B cell (primary cell): ENCODE data around the gene RFC5. TPM values are rescaled to one million over a fixed set of nuclear protein-coding genes. Genes with fewer than 3 reads are reported as not detected.
A peak's percentile ranks its signal among the peaks of the same experiment; 100 is the strongest.

Experiments used
- ATAC-seq: fragments of 200-7000 bp; cut with Tn5 transposase; one replicate; pipeline ENCODE4 v1.10.0; 2021; ENCODE audit warnings: low read depth, mild to moderate bottlenecking, moderate number of reproducible peaks, moderate library complexity
- CTCF ChIA-PET: fragments of 350-600 bp; sonication (Branson Sonifier 250); formaldehyde crosslinking; loops from one replicate; lab custom pipeline; 2021; ENCODE audit warnings: antibody characterized with exemption, inconsistent platforms; lab: Charles Lee
- POLR2A ChIA-PET: fragments of 350-600 bp; sonication (Branson Sonifier 250); formaldehyde crosslinking; loops from one replicate; lab custom pipeline; 2021; ENCODE audit warnings: antibody characterized with exemption; lab: Charles Lee
- DNase-seq: peaks from one replicate; pipeline ENCODE4 v3.0.0; 2013
- H2AFZ ChIP-seq: 2 replicates; pipeline ENCODE4 v1.6.1; 2012; ENCODE audit warnings: mild to moderate bottlenecking, low read depth, low read length; ENCODE audit not compliant: insufficient read depth, poor library complexity, severe bottlenecking
- H3K27ac ChIP-seq, 2 donors: 1 replicate in 1 of 2; 2 replicates in 1 of 2; pipeline ENCODE4 v1.5.1; 2012 to 2013; ENCODE audit warnings: low read length in 2 of 2, mild to moderate bottlenecking in 2 of 2, moderate library complexity in 1 of 2
- H3K27me3 ChIP-seq, 4 experiments: fragments of 200-600 bp in 1 of 4; sonication (generic) in 1 of 4; replicated peaks in 1 of 4; 1 replicate in 2 of 4; 2 replicates in 2 of 4; pipeline versions ENCODE4 v1.6.1 to v1.7.0; 2013 to 2016; ENCODE audit warnings: low read length in 3 of 4, mild to moderate bottlenecking in 2 of 4, mixed read lengths in 1 of 4, moderate library complexity in 1 of 4; ENCODE audit not compliant: insufficient read depth in 4 of 4, control insufficient read depth in 3 of 4; ENCODE audit errors: control extremely low read depth in 1 of 4
- H3K36me3 ChIP-seq, 2 experiments: replicated peaks in 1 of 2; 1 replicate in 1 of 2; 2 replicates in 1 of 2; pipeline versions ENCODE4 v1.6.1 to v1.7.1; 2013; ENCODE audit warnings: low read length in 1 of 2; ENCODE audit not compliant: insufficient read depth in 2 of 2, control insufficient read depth in 1 of 2; ENCODE audit errors: control extremely low read depth in 1 of 2, extremely low read depth in 1 of 2
- H3K4me1 ChIP-seq, 2 donors: fragments of 200-600 bp in 1 of 2; sonication (generic) in 1 of 2; 1 replicate in 1 of 2; 2 replicates in 1 of 2; pipeline versions ENCODE4 v1.5.1 to v1.6.1; 2013 to 2017; ENCODE audit warnings: low read length in 2 of 2; ENCODE audit not compliant: control insufficient read depth in 2 of 2, insufficient read depth in 2 of 2
- H3K4me2 ChIP-seq: replicated peaks from 2 replicates; pipeline ENCODE3; 2012; ENCODE audit warnings: mild to moderate bottlenecking, low read depth, low read length; ENCODE audit not compliant: poor library complexity, severe bottlenecking
- H3K4me3 ChIP-seq, 5 experiments: fragments of 200-600 bp in 1 of 5; sonication (generic) in 1 of 5; 1 replicate in 3 of 5; 2 replicates in 2 of 5; pipeline versions ENCODE4 v1.5.1 to v1.7.0; 2011 to 2016; ENCODE audit warnings: low read length in 4 of 5, mild to moderate bottlenecking in 4 of 5, low read depth in 2 of 5, control low read depth in 1 of 5, moderate library complexity in 1 of 5; ENCODE audit not compliant: insufficient read depth in 1 of 5; ENCODE audit errors: control extremely low read depth in 1 of 5, extremely low read depth in 1 of 5
- H3K79me2 ChIP-seq: fragments of 200-600 bp; sonication (generic); one replicate; pipeline ENCODE4 v1.6.0; 2016; ENCODE audit warnings: low read length; ENCODE audit not compliant: control insufficient read depth, insufficient read depth
- H3K9ac ChIP-seq: fragments of 200-600 bp; sonication (generic); 2 replicates; pipeline ENCODE4 v1.6.1; 2017; ENCODE audit warnings: mild to moderate bottlenecking, low read length, moderate library complexity
- H3K9me3 ChIP-seq, 3 donors: one replicate each; pipeline versions ENCODE4 v1.6.1 to v1.7.1; 2013; ENCODE audit warnings: low read length in 2 of 3; ENCODE audit not compliant: control insufficient read depth in 2 of 3, insufficient read depth in 1 of 3; ENCODE audit errors: control extremely low read depth in 1 of 3
- H4K20me1 ChIP-seq: 2 replicates; pipeline ENCODE4 v1.6.0; 2012; ENCODE audit warnings: mild to moderate bottlenecking, low read length; ENCODE audit not compliant: insufficient read depth, control insufficient read depth, poor library complexity, severe bottlenecking
- H3K27ac Mint-ChIP-seq: one replicate; pipeline ENCODE4 v1.8.0; 2021; ENCODE audit warnings: mixed read lengths
- H3K27me3 Mint-ChIP-seq: one replicate; pipeline ENCODE4 v1.8.0; 2021; ENCODE audit warnings: mixed read lengths
- H3K4me1 Mint-ChIP-seq: one replicate; pipeline ENCODE4 v1.8.0; 2021; ENCODE audit warnings: mixed read lengths
- H3K4me3 Mint-ChIP-seq: one replicate; pipeline ENCODE4 v1.8.0; 2021; ENCODE audit warnings: mixed read lengths
- H3K9me3 Mint-ChIP-seq: one replicate; pipeline ENCODE4 v1.8.0; 2022; ENCODE audit warnings: mixed read lengths; ENCODE audit not compliant: insufficient read depth
- CTCF ChIP-seq: fragments of 200-600 bp; IDR thresholded peaks from one replicate; pipeline ENCODE4 v1.8.0; 2022; ENCODE audit warnings: antibody characterized with exemption, mild to moderate bottlenecking
- EZH2 ChIP-seq: IDR thresholded peaks from 2 replicates; pipeline ENCODE4 v1.6.1; 2012; ENCODE audit warnings: borderline replicate concordance, low read depth, mild to moderate bottlenecking, moderate library complexity, low read length; ENCODE audit not compliant: insufficient read depth, poor library complexity, severe bottlenecking
- WGBS: methylation state at CpG from one replicate; pipeline ENCODE4 v1.1.5; 2013; ENCODE audit warnings: missing lambda C conversion rate; ENCODE audit not compliant: insufficient coverage; 5-methylcytosine and 5-hydroxymethylcytosine counted together
- intact Hi-C: fragments of 100-400 bp; cut with micrococcal nuclease; formaldehyde crosslinking; loops from one replicate; pipeline ENCODE4 v1.10.0; 2022
- polyA plus RNA-seq: library from polyadenylated mRNA; depleted of rRNA; stranded (reverse); fragments of >200 nt; gene quantifications from 2 replicates; pipeline ENCODE4 v1.2.3, GENCODE V29; 2012
- total RNA-seq, 2 donors: library from RNA; stranded (reverse); fragments of 120-200 nt in 1 of 2; gene quantifications; 1 replicate in 1 of 2; 2 replicates in 1 of 2; pipeline versions ENCODE4 v1.2.3 to v1.2.4, GENCODE V29; 2013 to 2022

The RFC5 gene
- total and polyA plus RNA-seq, 2 donors (not counting 1 experiment from before 2014, with no cell fraction given): 22.7 to 23.2 TPM

GRCh38 chr12:118055144-118055557 lies 38.6 kb downstream of the RFC5 start:
- Histone ChIP-seq H3K27me3 (no peaks in the 10 kb centered on the region), H3K9me3 (peaks cover 0 to 4% (median 0%) of the 10 kb centered on the region in 3 donors), H3K4me1 (peaks cover 5 to 6% of the 10 kb centered on the region in 2 donors), H3K79me2 (no peaks in the 10 kb centered on the region), H4K20me1 (peaks cover 7% of the 10 kb centered on the region), H2AFZ (no peak overlapping the region), H3K9ac (no peak overlapping the region), H3K27ac (no peak overlapping the region), H3K4me3 (no peak overlapping the region), H3K4me2 (no peak overlapping the region), H3K36me3 (peaks cover 2 to 3% of the 10 kb centered on the region in 2 experiments)
- no CpG with 5 or more reads among the region's 2 CpGs for WGBS
- Mint-ChIP-seq H3K4me3 (no peak overlapping the region), H3K4me1 (peaks cover 20% of the 10 kb centered on the region), H3K9me3 (no peaks in the 10 kb centered on the region), H3K27me3 (no peaks in the 10 kb centered on the region), H3K27ac (peak overlapping the region; percentile 62)
- intact Hi-C loops: no loop called here
- TF ChIP-seq EZH2 (no peak), CTCF (peak; percentile 74)
- DNase-seq: peak; percentile 75
- ATAC-seq: peak; percentile 92
- ChIA-PET CTCF (interaction anchor here (0.7 to 3.1 kb wide), 6 partner anchors 9 to 213 kb away, joined by 3 to 25 read pairs (median 3); no protein-coding TSS in a partner anchor), POLR2A (no interaction called here)
